K562 (cell line): Measurements from ENCODE around the gene VEZF1. TPM values are rescaled to one million over a fixed set of nuclear protein-coding genes. Genes with fewer than 3 reads are reported as not detected.

Experiments used
- CBX1 ChIP-seq: sonication (generic); IDR thresholded peaks from 2 replicates; pipeline ENCODE4 v1.6.1; 2016; ENCODE audit warnings: antibody characterized with exemption, low read depth, mild to moderate bottlenecking
- CTBP1 ChIP-seq: fragments of 450-650 bp; IDR thresholded peaks from 2 replicates; pipeline ENCODE4 v1.6.1; 2016; ENCODE audit warnings: borderline replicate concordance
- SRF ChIP-seq, 2 experiments: fragments of 250-450, 450-650 bp in 1 of 2; sonication (Bioruptor Pico) in 1 of 2; sonication (generic) in 1 of 2; formaldehyde crosslinking; IDR thresholded peaks; 2 replicates each; pipeline versions ENCODE4 v1.5.0 to v1.5.1; 2020 to 2022; ENCODE audit warnings: mild to moderate bottlenecking in 1 of 2, missing genetic modification reagents in 1 of 2
- TEAD4 ChIP-seq, 2 experiments: sonication (generic) in 1 of 2; formaldehyde crosslinking in 1 of 2; IDR thresholded peaks; 2 replicates each; pipeline versions ENCODE4 v1.6.1 to v1.8.0; 2012 to 2022; ENCODE audit warnings: borderline replicate concordance in 1 of 2, inconsistent platforms in 1 of 2, low read length in 1 of 2, mild to moderate bottlenecking in 1 of 2, missing genetic modification reagents in 1 of 2
- polyA plus RNA-seq, 8 experiments: library from polyadenylated mRNA; depleted of rRNA in 4 of 8; stranded (reverse) in 5 of 8; unstranded in 3 of 8; fragments of >200 nt; fragmentation: Nextera tagmentation in 2 of 8; fragmentation: Illumina TruSeq in 1 of 8; extraction: Ambion mirVana in 2 of 8; extraction: Trizol in 1 of 8; gene quantifications; 2 replicates each; pipeline versions ENCODE4 v1.2.1 to v1.2.3, GENCODE V29; 2011 to 2014; ENCODE audit warnings: inconsistent platforms in 1 of 8, missing spikeins in 1 of 8
- total RNA-seq, 7 experiments: library from RNA; depleted of rRNA in 6 of 7; stranded (reverse); fragments of >200 nt in 6 of 7; fragmentation: Illumina TruSeq in 2 of 7; extraction: Trizol in 2 of 7; gene quantifications; 2 replicates each; pipeline versions ENCODE4 v1.2.1 to v1.2.3, GENCODE V29; 2011 to 2021; ENCODE audit warnings: low replicate concordance in 1 of 7
- TF ChIP-seq, protein P1 (sequence below): fragments of 450-650 bp; IDR thresholded peaks from 2 replicates; pipeline ENCODE4 v1.6.1; 2018; ENCODE audit not compliant: partially characterized antibody
- TF ChIP-seq, protein P2 (sequence below): fragments of 200-800 bp; sonication (Bioruptor generic); IDR thresholded peaks from 2 replicates; pipeline ENCODE4 v1.6.1; 2017; ENCODE audit warnings: missing genetic modification characterization, missing compliant biosample characterization

Gene VEZF1
- total and polyA plus RNA-seq, 9 of the 15 experiments (the other 6 are each of a cell fraction or from before 2014, with no cell fraction given): 9.5 to 33.4 (median 22.1) TPM

DNA sequence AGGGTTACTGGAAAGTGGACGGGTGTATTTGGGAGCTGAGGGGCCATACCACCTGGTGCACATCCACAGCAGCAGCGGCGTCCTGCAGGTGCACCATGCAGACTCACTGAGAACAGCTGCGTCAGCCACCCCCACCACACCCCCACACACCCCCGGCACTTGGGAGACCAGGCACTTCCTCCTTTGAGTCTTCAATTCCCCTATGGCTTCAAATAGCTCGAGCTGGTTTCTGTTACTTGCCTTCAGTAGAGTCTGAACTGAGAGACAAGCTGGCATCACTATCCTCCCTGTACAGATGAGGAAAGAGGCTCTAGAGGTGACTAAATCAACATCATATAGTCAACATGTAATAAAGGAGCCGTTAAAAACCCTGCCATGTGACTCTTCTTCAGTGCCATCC, 48.3 kb downstream of the VEZF1 start (continued):
- TF ChIP-seq, protein P1, sequence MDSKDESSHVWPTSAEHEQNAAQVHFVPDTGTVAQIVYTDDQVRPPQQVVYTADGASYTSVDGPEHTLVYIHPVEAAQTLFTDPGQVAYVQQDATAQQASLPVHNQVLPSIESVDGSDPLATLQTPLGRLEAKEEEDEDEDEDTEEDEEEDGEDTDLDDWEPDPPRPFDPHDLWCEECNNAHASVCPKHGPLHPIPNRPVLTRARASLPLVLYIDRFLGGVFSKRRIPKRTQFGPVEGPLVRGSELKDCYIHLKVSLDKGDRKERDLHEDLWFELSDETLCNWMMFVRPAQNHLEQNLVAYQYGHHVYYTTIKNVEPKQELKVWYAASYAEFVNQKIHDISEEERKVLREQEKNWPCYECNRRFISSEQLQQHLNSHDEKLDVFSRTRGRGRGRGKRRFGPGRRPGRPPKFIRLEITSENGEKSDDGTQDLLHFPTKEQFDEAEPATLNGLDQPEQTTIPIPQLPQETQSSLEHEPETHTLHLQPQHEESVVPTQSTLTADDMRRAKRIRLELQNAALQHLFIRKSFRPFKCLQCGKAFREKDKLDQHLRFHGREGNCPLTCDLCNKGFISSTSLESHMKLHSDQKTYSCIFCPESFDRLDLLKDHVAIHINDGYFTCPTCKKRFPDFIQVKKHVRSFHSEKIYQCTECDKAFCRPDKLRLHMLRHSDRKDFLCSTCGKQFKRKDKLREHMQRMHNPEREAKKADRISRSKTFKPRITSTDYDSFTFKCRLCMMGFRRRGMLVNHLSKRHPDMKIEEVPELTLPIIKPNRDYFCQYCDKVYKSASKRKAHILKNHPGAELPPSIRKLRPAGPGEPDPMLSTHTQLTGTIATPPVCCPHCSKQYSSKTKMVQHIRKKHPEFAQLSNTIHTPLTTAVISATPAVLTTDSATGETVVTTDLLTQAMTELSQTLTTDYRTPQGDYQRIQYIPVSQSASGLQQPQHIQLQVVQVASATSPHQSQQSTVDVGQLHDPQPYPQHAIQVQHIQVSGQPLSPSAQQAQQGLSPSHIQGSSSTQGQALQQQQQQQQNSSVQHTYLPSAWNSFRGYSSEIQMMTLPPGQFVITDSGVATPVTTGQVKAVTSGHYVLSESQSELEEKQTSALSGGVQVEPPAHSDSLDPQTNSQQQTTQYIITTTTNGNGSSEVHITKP: peak; percentile 57
- TF ChIP-seq, protein P2, sequence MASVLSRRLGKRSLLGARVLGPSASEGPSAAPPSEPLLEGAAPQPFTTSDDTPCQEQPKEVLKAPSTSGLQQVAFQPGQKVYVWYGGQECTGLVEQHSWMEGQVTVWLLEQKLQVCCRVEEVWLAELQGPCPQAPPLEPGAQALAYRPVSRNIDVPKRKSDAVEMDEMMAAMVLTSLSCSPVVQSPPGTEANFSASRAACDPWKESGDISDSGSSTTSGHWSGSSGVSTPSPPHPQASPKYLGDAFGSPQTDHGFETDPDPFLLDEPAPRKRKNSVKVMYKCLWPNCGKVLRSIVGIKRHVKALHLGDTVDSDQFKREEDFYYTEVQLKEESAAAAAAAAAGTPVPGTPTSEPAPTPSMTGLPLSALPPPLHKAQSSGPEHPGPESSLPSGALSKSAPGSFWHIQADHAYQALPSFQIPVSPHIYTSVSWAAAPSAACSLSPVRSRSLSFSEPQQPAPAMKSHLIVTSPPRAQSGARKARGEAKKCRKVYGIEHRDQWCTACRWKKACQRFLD: no peak
- TF ChIP-seq TEAD4 (IDR thresholded peaks at IDR 0.05; ENCODE audit: low read length): peak; percentile 49; the same call in 1 of the 2 replicates
- TF ChIP-seq TEAD4 (CRISPR knock-in tag; IDR thresholded peaks at IDR 0.05; ENCODE audit: borderline replicate concordance): no peak
- TF ChIP-seq CTBP1: 0 out of 2 replicates have a peak, but pooled peaks have one; percentile 34
- TF ChIP-seq SRF (CRISPR knock-in tag; IDR thresholded peaks at IDR 0.05): no peak
- TF ChIP-seq CBX1: no peak
